ENCODE data around the gene STEAP3.

STEAP3 gene

DNA sequence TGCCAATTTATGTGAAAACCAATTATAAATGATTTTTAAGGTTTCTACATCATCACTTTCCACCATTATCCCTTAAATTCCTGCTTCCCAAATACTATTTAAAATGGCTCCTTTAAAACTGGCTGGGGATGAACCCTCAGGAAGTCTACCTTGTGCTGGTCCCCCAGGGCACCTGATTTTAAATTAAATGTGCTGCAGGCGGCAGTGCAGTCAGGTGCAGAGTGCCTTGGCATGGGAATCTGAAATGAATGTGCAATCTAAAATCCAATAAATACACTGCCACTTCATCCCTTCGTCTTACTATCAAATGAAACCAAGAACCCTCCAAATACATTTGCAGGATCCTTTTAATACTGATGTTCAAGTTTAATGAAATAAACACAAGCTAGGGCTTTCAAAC is 81.2 kb downstream of the STEAP3 start:
- Histone ChIP-seq H3K9ac (ENCODE audit: low read length) (no peak overlapping the region), H3K27me3 (ENCODE audit: insufficient read depth, low read length) (no peaks in the 10 kb centered on the region), H3K18ac (ENCODE audit: low read length) (no peak overlapping the region), H4K8ac (ENCODE audit: low read depth, low read length) (no peak overlapping the region), H3K4ac (ENCODE audit: low read depth, low read length) (no peak overlapping the region), H3K9me3 (ENCODE audit: insufficient read depth, low read depth, low read length) (no peaks in the 10 kb centered on the region), H3K27ac (ENCODE audit: low read depth, low read length) (no peak overlapping the region), H3K14ac (ENCODE audit: low read length) (no peak overlapping the region), H4K12ac (ENCODE audit: low read depth, low read length) (no peak overlapping the region), H2BK5ac (ENCODE audit: low read depth, low read length, poor library complexity) (no peak overlapping the region), H3K4me1 (ENCODE audit: control insufficient read depth in 1 of 2, insufficient read depth in 2 of 2, low read length in 2 of 2) (no peaks in the 10 kb centered on the region), H3K79me2 (ENCODE audit: control insufficient read depth, insufficient read depth, low read length, poor library complexity) (no peaks in the 10 kb centered on the region), H2AFZ (ENCODE audit: insufficient read depth, low read length, poor library complexity) (no peak overlapping the region), H3K4me2 (ENCODE audit: low read length) (no peak overlapping the region), H3K4me3 (ENCODE audit: low read depth, low read length) (no peak overlapping the region), H4K91ac (ENCODE audit: low read depth, low read length) (no peak overlapping the region), H3K36me3 (ENCODE audit: control insufficient read depth in 1 of 2, insufficient read depth in 2 of 2, low read length in 2 of 2) (no peaks in the 10 kb centered on the region), H2BK12ac (ENCODE audit: low read length) (no peak overlapping the region), H3K23ac (ENCODE audit: low read length) (no peak overlapping the region), H2AK5ac (ENCODE audit: low read length) (no peak overlapping the region), H2BK120ac (ENCODE audit: insufficient read depth, low read length, poor library complexity) (no peak overlapping the region), H3K79me1 (ENCODE audit: low read length) (no peaks in the 10 kb centered on the region)
- no peak for DNase-seq
- WGBS (ENCODE audit: extremely low coverage, insufficient coverage, insufficient read length): no CpG with 5 or more reads among the region's 2 CpGs

DNA sequence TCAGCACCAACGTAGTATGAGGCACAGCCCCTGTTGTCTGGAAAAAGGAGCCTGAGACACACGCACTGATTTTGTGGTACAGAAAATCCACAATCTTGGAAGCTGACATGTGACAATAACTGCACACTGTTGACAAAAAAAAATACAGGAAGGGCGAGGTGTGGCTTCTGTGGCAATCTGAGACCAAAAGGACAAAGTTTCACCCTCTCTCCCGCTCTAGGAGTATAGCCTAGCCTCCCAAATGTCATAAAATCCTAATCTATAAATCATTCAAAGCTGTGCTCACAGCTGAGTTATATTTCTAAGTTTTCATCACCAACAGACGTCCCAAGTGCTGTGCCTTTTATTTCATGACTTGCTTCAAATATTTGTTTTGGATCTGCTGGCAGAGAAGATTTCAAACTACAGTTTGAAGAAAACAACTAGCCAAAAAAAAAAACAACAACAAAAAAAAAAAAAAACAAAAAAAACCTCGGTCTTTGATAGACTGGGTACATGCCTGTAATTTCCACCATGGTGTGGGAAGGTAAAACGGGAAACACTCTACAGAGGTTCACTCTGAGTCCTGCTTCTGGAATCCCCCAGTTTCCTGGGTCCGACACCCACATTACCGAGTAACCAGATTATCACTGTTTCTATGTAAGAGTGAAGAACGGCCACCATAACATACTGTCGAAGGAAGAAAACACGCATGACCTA is 82.0 kb downstream of the STEAP3 start:
- Histone ChIP-seq H2BK120ac (ENCODE audit: insufficient read depth, low read length, poor library complexity) (no peak overlapping the region), H3K27ac (ENCODE audit: low read depth, low read length) (no peak overlapping the region), H3K4me2 (ENCODE audit: low read length) (no peak overlapping the region), H2AFZ (ENCODE audit: insufficient read depth, low read length, poor library complexity) (no peak overlapping the region), H4K91ac (ENCODE audit: low read depth, low read length) (no peak overlapping the region), H3K27me3 (ENCODE audit: insufficient read depth, low read length) (no peaks in the 10 kb centered on the region), H3K4me3 (ENCODE audit: low read depth, low read length) (no peak overlapping the region), H3K79me2 (ENCODE audit: control insufficient read depth, insufficient read depth, low read length, poor library complexity) (no peaks in the 10 kb centered on the region), H3K4me1 (ENCODE audit: control insufficient read depth in 1 of 2, insufficient read depth in 2 of 2, low read length in 2 of 2) (no peaks in the 10 kb centered on the region), H3K36me3 (ENCODE audit: control insufficient read depth in 1 of 2, insufficient read depth in 2 of 2, low read length in 2 of 2) (no peaks in the 10 kb centered on the region), H3K9me3 (ENCODE audit: insufficient read depth, low read depth, low read length) (no peaks in the 10 kb centered on the region), H2BK5ac (ENCODE audit: low read depth, low read length, poor library complexity) (no peak overlapping the region), H3K79me1 (ENCODE audit: low read length) (no peaks in the 10 kb centered on the region), H2BK12ac (ENCODE audit: low read length) (no peak overlapping the region), H3K4ac (ENCODE audit: low read depth, low read length) (no peak overlapping the region), H3K9ac (ENCODE audit: low read length) (no peak overlapping the region), H4K8ac (ENCODE audit: low read depth, low read length) (no peak overlapping the region), H3K18ac (ENCODE audit: low read length) (no peak overlapping the region), H3K23ac (ENCODE audit: low read length) (no peak overlapping the region), H2AK5ac (ENCODE audit: low read length) (no peak overlapping the region), H3K14ac (ENCODE audit: low read length) (no peak overlapping the region), H4K12ac (ENCODE audit: low read depth, low read length) (no peak overlapping the region)
- no CpG with 5 or more reads among the region's 12 CpGs for WGBS (ENCODE audit: extremely low coverage, insufficient coverage, insufficient read length)
- no peak for DNase-seq

DNA sequence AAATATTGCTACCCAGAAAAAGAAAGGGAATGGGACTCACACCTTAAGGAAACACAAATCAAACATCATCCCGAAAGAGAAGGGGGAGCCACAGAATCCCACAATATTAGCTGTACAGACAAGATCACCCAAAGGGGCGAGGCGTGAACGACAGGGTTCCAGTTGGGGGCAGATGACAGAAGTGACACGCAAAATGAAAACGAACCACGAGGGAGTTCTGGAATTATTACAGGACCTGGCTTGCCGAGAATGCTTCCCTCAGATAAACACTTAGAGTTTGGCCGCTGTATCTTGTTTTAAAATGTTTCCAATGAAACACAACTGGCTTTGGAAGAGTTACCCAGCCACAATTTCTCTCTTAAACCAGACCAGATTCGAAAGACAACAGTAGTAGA is 82.6 kb downstream of the STEAP3 start:
- Histone ChIP-seq H3K9me3 (ENCODE audit: insufficient read depth, low read depth, low read length) (no peaks in the 10 kb centered on the region), H3K27ac (ENCODE audit: low read depth, low read length) (no peak overlapping the region), H4K12ac (ENCODE audit: low read depth, low read length) (no peak overlapping the region), H2AK5ac (ENCODE audit: low read length) (no peak overlapping the region), H2BK5ac (ENCODE audit: low read depth, low read length, poor library complexity) (no peak overlapping the region), H4K91ac (ENCODE audit: low read depth, low read length) (no peak overlapping the region), H2AFZ (ENCODE audit: insufficient read depth, low read length, poor library complexity) (no peak overlapping the region), H3K14ac (ENCODE audit: low read length) (no peak overlapping the region), H3K23ac (ENCODE audit: low read length) (no peak overlapping the region), H3K9ac (ENCODE audit: low read length) (no peak overlapping the region), H3K79me2 (ENCODE audit: control insufficient read depth, insufficient read depth, low read length, poor library complexity) (no peaks in the 10 kb centered on the region), H2BK120ac (ENCODE audit: insufficient read depth, low read length, poor library complexity) (no peak overlapping the region), H3K79me1 (ENCODE audit: low read length) (no peaks in the 10 kb centered on the region), H3K27me3 (ENCODE audit: insufficient read depth, low read length) (no peaks in the 10 kb centered on the region), H3K4ac (ENCODE audit: low read depth, low read length) (no peak overlapping the region), H4K8ac (ENCODE audit: low read depth, low read length) (no peak overlapping the region), H3K4me1 (ENCODE audit: control insufficient read depth in 1 of 2, insufficient read depth in 2 of 2, low read length in 2 of 2) (no peaks in the 10 kb centered on the region), H2BK12ac (ENCODE audit: low read length) (no peak overlapping the region), H3K18ac (ENCODE audit: low read length) (no peak overlapping the region), H3K4me3 (ENCODE audit: low read depth, low read length) (no peak overlapping the region), H3K36me3 (ENCODE audit: control insufficient read depth in 1 of 2, insufficient read depth in 2 of 2, low read length in 2 of 2) (no peaks in the 10 kb centered on the region), H3K4me2 (ENCODE audit: low read length) (no peak overlapping the region)
- no peak for DNase-seq
- WGBS (ENCODE audit: extremely low coverage, insufficient coverage, insufficient read length): no CpG with 5 or more reads among the region's 10 CpGs

DNA sequence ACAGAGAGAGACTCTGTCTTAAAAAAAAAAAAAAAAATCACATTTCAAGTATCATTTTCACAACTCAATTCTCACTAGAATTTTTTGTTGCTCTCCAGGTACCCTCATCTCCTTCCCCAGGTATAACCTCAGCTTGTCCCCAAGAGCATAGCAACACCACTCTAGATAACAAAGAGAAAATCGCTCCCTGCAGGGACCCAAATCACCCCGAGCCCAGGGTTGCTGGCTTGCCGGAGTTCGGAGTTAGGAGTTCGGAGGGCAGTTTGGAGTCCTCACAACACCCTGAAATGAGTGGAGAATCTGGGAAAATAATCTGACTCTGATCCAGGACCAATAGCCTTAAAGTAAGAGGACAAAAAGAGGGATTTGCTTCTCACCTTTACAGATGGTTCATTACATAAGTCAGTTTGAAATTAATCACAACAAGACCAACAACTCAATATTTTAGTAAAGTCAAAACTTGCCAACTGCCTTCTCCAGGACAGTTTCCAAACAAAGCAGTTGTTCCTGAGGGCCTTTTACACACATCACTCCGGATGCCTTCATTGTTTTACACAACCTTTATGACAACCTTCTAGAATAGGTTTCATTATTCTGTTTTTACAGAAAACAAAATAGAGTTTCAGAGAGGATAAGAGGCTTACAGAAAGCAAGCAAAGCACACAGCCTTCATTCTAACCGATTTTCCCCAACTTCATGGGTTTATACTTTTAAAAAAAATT is 83.9 kb downstream of the STEAP3 start:
- Histone ChIP-seq H4K8ac (ENCODE audit: low read depth, low read length) (no peak overlapping the region), H2BK120ac (ENCODE audit: insufficient read depth, low read length, poor library complexity) (no peak overlapping the region), H3K4me1 (ENCODE audit: control insufficient read depth in 1 of 2, insufficient read depth in 2 of 2, low read length in 2 of 2) (peaks cover 0 to 3% of the 10 kb centered on the region in 2 experiments), H2AK5ac (ENCODE audit: low read length) (no peak overlapping the region), H4K12ac (ENCODE audit: low read depth, low read length) (no peak overlapping the region), H3K23ac (ENCODE audit: low read length) (no peak overlapping the region), H3K18ac (ENCODE audit: low read length) (no peak overlapping the region), H3K9ac (ENCODE audit: low read length) (no peak overlapping the region), H3K14ac (ENCODE audit: low read length) (no peak overlapping the region), H2BK5ac (ENCODE audit: low read depth, low read length, poor library complexity) (no peak overlapping the region), H2BK12ac (ENCODE audit: low read length) (no peak overlapping the region), H3K4me2 (ENCODE audit: low read length) (no peak overlapping the region), H3K4ac (ENCODE audit: low read depth, low read length) (no peak overlapping the region), H3K79me2 (ENCODE audit: control insufficient read depth, insufficient read depth, low read length, poor library complexity) (no peaks in the 10 kb centered on the region), H3K9me3 (ENCODE audit: insufficient read depth, low read depth, low read length) (no peaks in the 10 kb centered on the region), H4K91ac (ENCODE audit: low read depth, low read length) (no peak overlapping the region), H3K27me3 (ENCODE audit: insufficient read depth, low read length) (no peaks in the 10 kb centered on the region), H3K36me3 (ENCODE audit: control insufficient read depth in 1 of 2, insufficient read depth in 2 of 2, low read length in 2 of 2) (no peaks in the 10 kb centered on the region), H2AFZ (ENCODE audit: insufficient read depth, low read length, poor library complexity) (no peak overlapping the region), H3K27ac (ENCODE audit: low read depth, low read length) (no peak overlapping the region), H3K79me1 (ENCODE audit: low read length) (no peaks in the 10 kb centered on the region), H3K4me3 (ENCODE audit: low read depth, low read length) (no peak overlapping the region)
- WGBS (ENCODE audit: extremely low coverage, insufficient coverage, insufficient read length): no CpG with 5 or more reads among the region's 7 CpGs
- no peak for DNase-seq
